Epithelial cell of esophagus (primary cell): Measurements from ENCODE around the gene C1orf116.

ENCODE experiments used
- DNase-seq: peaks from one replicate; pipeline ENCODE4 v3.0.0; 2010; ENCODE audit warnings: low read depth
- H3K4me3 ChIP-seq: 2 replicates; pipeline ENCODE4 v1.5.1; 2011; ENCODE audit warnings: mild to moderate bottlenecking, low read length, control low read depth
- TF ChIP-seq, protein P1 (sequence below): IDR thresholded peaks from 2 replicates; pipeline ENCODE4 v1.5.1; 2011; ENCODE audit warnings: low read depth, mild to moderate bottlenecking, low read length, control low read depth, inconsistent platforms; ENCODE audit not compliant: insufficient read depth; ENCODE audit errors: missing control alignments

The C1orf116 gene

DNA sequence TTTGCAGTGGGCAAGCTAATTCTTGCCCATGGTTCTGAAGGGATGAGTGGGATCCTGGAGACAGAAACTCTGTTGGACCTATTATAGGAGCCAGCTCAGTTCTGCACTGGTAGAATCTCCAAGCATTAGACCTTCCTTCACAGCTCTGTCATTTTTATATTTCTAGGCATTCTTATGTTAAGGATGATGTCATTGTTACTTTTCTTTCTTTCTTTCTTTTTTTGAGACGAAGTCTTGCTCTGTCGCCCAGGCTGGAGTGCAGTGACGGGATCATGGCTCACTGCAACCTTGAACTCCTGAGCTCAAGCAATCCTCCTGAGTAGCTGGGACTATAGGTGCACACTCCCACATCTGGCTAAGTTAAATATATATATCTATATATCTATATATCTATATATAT, 28.0 kb upstream of the C1orf116 start:
- H3K4me3 ChIP-seq, result no peak overlapping the region
- DNase-seq, result no peak
- TF ChIP-seq, protein P1, sequence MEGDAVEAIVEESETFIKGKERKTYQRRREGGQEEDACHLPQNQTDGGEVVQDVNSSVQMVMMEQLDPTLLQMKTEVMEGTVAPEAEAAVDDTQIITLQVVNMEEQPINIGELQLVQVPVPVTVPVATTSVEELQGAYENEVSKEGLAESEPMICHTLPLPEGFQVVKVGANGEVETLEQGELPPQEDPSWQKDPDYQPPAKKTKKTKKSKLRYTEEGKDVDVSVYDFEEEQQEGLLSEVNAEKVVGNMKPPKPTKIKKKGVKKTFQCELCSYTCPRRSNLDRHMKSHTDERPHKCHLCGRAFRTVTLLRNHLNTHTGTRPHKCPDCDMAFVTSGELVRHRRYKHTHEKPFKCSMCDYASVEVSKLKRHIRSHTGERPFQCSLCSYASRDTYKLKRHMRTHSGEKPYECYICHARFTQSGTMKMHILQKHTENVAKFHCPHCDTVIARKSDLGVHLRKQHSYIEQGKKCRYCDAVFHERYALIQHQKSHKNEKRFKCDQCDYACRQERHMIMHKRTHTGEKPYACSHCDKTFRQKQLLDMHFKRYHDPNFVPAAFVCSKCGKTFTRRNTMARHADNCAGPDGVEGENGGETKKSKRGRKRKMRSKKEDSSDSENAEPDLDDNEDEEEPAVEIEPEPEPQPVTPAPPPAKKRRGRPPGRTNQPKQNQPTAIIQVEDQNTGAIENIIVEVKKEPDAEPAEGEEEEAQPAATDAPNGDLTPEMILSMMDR, result no peak

DNA sequence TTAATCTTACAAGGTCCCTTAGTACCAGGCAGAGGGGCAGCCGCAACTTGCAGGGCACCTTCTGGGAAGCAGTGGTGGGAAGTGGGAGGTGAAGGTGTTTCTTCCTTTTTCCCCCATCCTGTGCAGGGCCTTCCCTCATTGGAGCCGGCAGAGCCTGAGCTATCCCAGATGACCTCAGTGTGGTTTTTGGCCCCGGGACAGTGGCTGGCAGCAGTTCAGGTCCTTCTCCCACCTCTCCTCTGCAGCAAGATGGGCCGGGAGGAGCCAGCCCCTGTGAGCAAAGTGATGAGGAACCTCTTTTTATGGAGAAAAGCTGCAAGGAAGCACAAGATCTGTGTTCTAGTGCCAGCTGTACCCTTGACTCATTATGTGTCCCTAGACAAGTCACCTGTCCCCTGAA, 27.3 kb upstream of the C1orf116 start:
- H3K4me3 ChIP-seq, result no peak overlapping the region
- TF ChIP-seq, protein P1, result no peak
- no peak for DNase-seq

DNA sequence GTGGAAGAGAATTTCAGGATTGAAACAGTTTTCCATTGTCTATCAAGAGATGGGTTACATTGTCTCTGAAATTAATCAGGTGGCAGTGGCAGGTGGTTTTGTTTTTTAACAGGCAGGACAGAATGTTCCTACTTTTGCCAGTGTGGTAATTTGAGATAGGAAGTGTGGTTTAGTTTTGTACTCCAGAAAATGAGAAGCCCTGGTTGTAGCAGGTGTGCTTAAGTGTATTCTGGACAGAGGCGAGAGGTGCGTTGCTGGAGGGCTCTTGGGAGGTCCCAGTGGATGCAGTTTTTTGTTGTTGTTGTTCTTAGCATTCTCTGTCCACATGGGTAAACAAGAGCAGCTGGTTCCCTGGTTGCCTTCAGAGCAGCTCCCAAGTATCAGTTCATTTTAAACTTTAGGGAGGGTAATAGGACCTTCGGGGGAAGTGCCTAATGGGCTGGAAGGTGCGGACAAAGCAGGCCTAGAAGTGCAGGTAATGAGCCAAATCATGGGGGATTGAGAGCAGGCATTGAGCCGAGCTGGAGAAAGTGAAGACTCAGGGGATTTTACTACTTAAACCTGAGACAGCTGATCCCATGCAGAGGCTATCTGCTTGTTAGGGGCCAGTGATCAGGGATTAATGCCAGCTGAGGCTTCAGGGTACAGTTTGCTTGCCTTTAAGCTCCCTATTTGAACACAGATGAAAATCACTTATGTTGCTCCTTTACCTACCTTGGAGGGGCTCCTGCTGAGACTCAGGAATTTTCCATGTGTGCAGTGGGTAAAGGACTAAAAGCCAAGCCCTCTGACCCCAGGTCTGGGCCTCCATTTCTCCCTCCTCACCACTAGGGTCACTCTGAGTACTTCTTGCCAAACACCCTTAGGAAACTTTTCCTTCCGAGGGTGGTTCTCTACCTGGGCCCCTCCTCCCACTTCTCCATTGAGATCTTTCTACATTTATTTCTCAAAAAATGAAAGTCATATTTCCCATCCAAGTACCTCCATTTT, 26.6 kb upstream of the C1orf116 start:
- DNase-seq, result no peak
- TF ChIP-seq, protein P1, result peak; percentile 2
- no peak overlapping the region for H3K4me3 ChIP-seq

DNA sequence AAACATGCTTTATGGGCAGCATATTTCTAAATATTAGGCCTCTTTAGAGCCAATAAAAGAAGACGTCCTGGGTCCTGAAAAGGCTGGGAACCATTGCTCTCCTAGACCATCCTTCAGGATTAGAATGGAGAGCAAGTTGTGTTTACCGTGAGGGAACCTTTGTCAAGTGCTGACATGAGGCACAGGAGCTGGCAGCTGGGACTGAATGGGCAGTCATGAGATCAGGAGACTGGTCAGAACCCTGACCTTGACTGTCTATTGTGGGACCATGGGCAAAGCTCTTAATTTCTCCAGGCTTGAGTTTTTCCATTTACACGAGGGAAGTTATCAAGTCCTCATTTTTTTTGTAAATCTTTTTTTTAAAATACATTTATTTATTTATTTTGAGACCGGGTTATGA, 25.7 kb upstream of the C1orf116 start:
- TF ChIP-seq, protein P1, result no peak
- no peak overlapping the region for H3K4me3 ChIP-seq
- DNase-seq, result no peak

DNA sequence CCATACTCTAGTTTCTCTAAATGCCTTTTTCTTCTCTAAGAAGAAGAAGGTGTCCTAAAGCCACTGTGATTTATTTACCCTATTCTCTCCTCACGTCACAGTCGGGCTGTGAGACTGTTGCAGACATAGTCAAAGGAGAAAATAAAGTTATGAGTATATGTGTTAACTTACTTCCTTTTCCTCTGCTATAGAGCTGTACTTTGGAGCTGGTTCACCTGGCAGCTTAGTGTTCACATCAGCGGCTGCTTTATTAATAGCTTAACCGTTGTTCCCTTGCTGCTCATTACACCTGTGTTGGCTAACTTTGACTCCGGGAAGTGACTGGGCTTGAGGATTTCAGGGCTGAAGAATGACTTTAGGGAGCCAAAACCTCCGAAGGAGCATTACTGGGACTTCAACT, 24.1 kb upstream of the C1orf116 start:
- DNase-seq, result no peak
- H3K4me3 ChIP-seq, result no peak overlapping the region
- TF ChIP-seq, protein P1, result no peak

DNA sequence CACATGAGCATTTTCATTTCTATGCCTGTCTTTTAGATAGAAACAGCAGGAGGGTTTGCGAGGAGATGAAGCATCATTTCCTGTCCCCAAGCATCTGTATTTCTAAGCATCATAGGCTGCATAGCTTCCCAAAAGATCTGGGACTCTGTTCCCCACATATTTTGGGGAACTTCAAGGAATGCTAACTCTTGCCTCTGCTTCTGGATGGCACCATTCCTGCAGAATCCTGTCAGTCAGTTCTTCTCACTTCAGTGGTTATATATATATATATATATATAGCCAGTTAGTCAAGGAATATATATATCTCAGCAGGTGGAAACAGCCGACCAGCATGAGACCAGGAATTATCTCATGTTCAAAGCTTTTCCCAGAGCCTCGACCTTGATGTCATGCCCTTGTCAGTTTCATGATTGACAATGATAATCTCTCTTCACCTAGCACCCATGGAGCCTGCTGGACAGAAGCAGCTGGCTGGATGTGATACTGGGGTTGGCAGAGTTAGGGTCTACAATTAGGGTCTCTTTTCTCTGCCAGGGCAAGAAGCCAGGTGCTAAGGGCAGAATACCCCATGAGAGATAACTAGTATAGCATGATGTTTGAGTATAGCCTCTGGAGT, 22.9 kb upstream of the C1orf116 start:
- no peak overlapping the region for H3K4me3 ChIP-seq
- TF ChIP-seq, protein P1, result no peak
- no peak for DNase-seq
